Measurements from ENCODE around the gene AEN.

Gene AEN

GRCh38 chr15:88655800-88656488, 34.8 kb downstream of the AEN start:
- no peak overlapping the region for H3K4me3 ChIP-seq (ENCODE audit: severe bottlenecking)
- ATAC-seq (ENCODE audit: low read depth) = no peak

GRCh38 chr15:88656760-88657221, 35.7 kb downstream of the AEN start:
- ATAC-seq (ENCODE audit: low read depth) (no peak), DNase-seq (ENCODE audit: low spot score) (peak; percentile 66)
- no peak overlapping the region for H3K27ac ChIP-seq (ENCODE audit: poor library complexity, severe bottlenecking)
- H3K9me3 ChIP-seq (ENCODE audit: severe bottlenecking) = no peaks in the 10 kb centered on the region
- no peaks in the 10 kb centered on the region for H3K27me3 ChIP-seq (ENCODE audit: insufficient read depth, poor library complexity, severe bottlenecking)
- H3K4me1 ChIP-seq (ENCODE audit: insufficient read depth, poor library complexity, severe bottlenecking) = peaks cover 29% of the 10 kb centered on the region
- no peak overlapping the region for H3K4me3 ChIP-seq (ENCODE audit: severe bottlenecking)
- no peak for TF ChIP-seq CTCF (IDR thresholded peaks at IDR 0.05; ENCODE audit: poor library complexity, severe bottlenecking)
- H3K36me3 ChIP-seq (ENCODE audit: low read depth) = no peaks in the 10 kb centered on the region

More at GRCh38 chr15:88655800-88656488, 34.8 kb downstream of the AEN start:
- no peak for TF ChIP-seq CTCF (IDR thresholded peaks at IDR 0.05; ENCODE audit: poor library complexity, severe bottlenecking)
- peak; percentile 43 for DNase-seq (ENCODE audit: low spot score)
- H3K36me3 ChIP-seq (ENCODE audit: low read depth) = no peaks in the 10 kb centered on the region
- H3K27ac ChIP-seq (ENCODE audit: poor library complexity, severe bottlenecking) = no peak overlapping the region
- peaks cover 29% of the 10 kb centered on the region for H3K4me1 ChIP-seq (ENCODE audit: insufficient read depth, poor library complexity, severe bottlenecking)
- no peaks in the 10 kb centered on the region for H3K27me3 ChIP-seq (ENCODE audit: insufficient read depth, poor library complexity, severe bottlenecking)
- no peaks in the 10 kb centered on the region for H3K9me3 ChIP-seq (ENCODE audit: severe bottlenecking)

DNA sequence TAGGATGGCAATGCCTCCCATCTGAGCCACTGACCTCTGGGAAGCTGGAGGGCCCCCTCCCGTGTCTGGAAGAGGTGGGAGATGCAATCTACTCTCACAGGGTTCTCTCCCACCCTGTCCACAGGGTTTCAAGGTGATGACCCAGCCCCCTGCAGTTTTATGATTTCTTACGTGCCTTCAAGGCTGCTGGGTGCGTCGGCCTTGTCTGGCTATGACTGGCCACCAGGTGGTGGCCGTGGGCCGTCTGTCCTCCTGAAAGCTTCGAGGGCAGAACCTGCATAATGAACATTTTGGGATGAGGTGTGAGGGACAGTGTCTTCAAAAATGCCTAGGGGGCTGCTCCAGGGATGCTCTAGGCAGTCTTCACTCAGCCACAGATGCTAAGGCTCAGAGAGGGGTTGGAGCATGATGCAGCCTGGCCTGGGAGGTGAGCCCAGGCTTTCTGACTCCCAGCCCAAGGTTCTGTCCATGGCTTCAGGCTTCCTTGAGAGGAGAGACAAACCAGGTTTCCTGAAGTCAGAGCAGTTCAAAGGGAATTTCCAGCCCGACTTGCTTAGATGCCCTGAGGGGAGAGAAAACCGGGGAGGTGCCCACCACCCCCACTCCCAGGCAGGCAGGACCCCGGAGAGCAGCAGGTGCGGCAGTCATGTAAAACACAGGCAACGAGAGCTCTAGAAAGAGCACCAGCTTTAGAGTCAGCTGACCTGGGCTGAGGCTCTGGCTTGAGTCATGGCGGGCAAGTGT, 36.4 kb downstream of the AEN start:
- Histone ChIP-seq H3K27me3 (ENCODE audit: insufficient read depth, poor library complexity, severe bottlenecking) (no peaks in the 10 kb centered on the region), H3K27ac (ENCODE audit: poor library complexity, severe bottlenecking) (no peak overlapping the region), H3K9me3 (ENCODE audit: severe bottlenecking) (no peaks in the 10 kb centered on the region), H3K4me3 (ENCODE audit: severe bottlenecking) (no peak overlapping the region), H3K4me1 (ENCODE audit: insufficient read depth, poor library complexity, severe bottlenecking) (peaks cover 29% of the 10 kb centered on the region), H3K36me3 (ENCODE audit: low read depth) (no peaks in the 10 kb centered on the region)
- peak; percentile 72 for DNase-seq (ENCODE audit: low spot score)
- peak; percentile 99 for TF ChIP-seq CTCF (IDR thresholded peaks at IDR 0.05; ENCODE audit: poor library complexity, severe bottlenecking)
- peak; percentile 11; the same call in 1 of the 3 replicates for ATAC-seq (ENCODE audit: low read depth)

DNA sequence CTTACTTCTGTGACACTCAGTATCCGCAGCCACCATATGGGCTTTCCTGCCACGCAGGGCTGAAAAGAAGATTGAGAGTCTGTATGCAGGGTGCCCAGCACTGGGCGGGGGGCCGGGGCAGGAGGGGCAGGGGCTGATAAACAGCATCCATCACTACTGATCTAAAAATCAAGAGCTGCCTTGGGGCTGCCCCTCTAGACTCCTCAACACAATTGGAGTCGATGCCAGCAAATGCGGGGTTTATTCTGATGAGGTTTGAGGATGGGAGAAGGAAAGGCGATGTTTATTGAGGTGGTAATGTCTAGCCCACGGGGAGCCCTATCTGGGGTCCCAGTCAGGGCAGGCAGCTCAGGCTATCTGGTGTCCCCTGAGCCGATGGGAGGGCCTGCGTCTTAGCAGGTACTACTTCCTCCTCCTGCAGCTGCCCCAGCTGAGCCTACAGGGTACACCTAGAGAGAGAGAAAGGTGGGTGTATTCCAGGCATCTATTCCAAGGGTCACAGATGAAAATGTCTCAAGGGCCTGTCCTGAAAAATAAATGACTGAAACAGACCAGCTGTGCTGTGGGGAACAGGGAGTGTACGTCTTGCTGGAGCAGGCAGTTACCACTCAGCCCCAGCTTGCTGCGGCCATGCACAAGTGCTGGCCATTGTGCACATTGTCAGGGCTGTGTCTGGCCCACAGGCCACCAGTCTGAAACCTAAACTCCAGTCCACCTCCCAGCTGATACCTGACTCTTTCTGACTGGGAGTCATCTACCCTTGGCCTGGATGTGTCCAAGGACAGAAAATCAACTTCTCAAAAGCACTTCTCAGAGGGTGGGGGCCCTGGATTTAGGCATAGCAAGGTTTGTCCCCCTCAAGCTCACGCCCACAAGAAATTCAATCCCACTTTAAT, 37.2 kb downstream of the AEN start:
- DNase-seq (ENCODE audit: low spot score) = peak; percentile 55
- no peak for TF ChIP-seq CTCF (IDR thresholded peaks at IDR 0.05; ENCODE audit: poor library complexity, severe bottlenecking)
- Histone ChIP-seq H3K36me3 (ENCODE audit: low read depth) (no peaks in the 10 kb centered on the region), H3K27ac (ENCODE audit: poor library complexity, severe bottlenecking) (peak overlapping the region; percentile 79), H3K4me3 (ENCODE audit: severe bottlenecking) (no peak overlapping the region), H3K27me3 (ENCODE audit: insufficient read depth, poor library complexity, severe bottlenecking) (no peaks in the 10 kb centered on the region), H3K4me1 (ENCODE audit: insufficient read depth, poor library complexity, severe bottlenecking) (peaks cover 24% of the 10 kb centered on the region), H3K9me3 (ENCODE audit: severe bottlenecking) (no peaks in the 10 kb centered on the region)
- no peak for ATAC-seq (ENCODE audit: low read depth)
